Myocyte (in vitro differentiated cells): ENCODE data around the gene COL10A1. TPM values are rescaled to one million over a fixed set of nuclear protein-coding genes. Genes with fewer than 3 reads are reported as not detected.

ENCODE experiments used
- DNase-seq: peaks from one replicate; pipeline ENCODE4 v3.0.0-alpha.2; 2012; ENCODE audit warnings: low read depth
- polyA plus RNA-seq: library from polyadenylated mRNA; unstranded; fragments of >200 nt; gene quantifications from one replicate; pipeline ENCODE4 v1.2.1, GENCODE V29; 2012; ENCODE audit warnings: missing spikeins
- total RNA-seq: library from RNA; depleted of rRNA; stranded (reverse); fragments of >200 nt; gene quantifications from 2 replicates; pipeline ENCODE4 v1.2.3, GENCODE V29; 2014

Gene COL10A1
- 1.9 and 2.8 TPM in 2 replicates for total RNA-seq
- 18.3 TPM for polyA plus RNA-seq

- no peak for DNase-seq
Observed at GRCh38 chr6:116126032-116126431, at the start of gene COL10A1. Gene COL10A1 (minus strand): TSS chr6:116126132. CDS start chr6:116125492, 640 bp downstream.

DNA sequence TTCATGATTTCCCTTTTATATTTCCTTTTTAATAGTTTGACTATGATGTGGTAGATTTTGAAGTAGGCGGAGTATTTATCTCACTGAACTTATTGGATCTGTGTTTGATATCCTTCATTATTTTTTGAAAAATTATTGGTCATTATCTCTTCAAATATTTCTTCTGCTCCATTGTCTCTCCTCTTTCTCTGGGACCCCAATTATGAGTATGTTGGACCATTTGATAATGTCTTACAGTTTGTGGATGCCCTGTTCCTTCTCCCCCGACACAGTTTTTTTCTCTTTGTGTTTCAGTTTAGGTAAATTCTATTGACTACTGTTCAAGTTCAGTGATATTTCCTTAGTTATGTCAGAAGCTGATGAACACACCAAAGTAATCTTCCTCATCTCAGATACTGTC lies 49.4 kb upstream of the COL10A1 start:
- no peak for DNase-seq

- peak; percentile 14 for DNase-seq
Observed at GRCh38 chr6:116173928-116174327, 48.0 kb upstream of the COL10A1 start.

DNA sequence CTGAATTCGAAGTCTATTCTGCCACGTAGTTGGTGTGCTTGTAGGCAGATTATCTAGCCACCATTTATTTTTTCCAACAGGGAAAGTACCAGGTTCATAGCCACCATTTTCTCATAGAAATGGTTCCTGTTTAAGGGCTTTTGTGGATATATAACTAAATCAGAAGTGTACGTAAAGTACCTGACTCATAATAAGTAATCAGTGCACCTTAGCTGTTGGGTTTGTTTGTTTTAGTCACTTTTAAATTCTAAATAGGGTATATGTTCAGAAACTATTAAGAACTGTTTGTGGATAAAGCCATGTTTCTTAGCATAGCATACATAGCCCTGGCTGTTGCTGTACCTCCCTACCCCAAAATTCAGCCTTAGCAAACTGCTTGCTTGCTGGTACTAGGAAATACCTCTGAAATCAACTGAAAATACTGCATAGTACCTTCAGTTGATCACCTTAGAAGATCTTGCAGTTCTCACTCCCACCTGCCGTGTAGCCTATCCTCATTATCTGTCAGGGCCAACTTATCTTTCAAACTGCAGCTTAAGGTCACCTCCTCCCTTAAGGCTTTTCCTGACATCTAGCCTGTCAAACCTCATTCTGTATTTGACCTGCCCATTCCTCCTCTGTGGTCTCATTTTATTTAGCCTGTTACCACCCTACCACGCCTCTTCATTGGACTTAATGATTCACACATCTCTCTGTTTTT lies 44.6 kb upstream of the COL10A1 start:
- peak; percentile 29 for DNase-seq

DNA sequence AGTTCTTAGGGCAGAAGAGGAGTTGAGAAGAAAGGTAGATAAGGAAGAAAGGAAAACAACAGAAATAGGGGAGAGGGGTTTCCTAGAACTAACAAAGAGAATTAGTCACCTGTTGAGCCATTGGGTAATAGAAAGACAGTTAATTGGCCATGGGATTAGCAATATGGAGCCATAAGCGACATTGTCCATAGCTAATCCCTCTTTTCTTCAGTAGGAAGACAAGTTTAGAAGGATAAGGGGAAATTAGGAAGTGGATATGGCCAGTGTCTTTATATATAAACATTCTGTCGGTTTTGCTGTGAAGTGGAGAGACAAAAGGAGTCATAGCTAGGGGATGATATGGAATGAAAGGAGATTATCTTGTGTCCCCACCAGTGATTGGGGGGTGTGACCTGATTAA lies 43.9 kb upstream of the COL10A1 start:
- no peak for DNase-seq

DNA sequence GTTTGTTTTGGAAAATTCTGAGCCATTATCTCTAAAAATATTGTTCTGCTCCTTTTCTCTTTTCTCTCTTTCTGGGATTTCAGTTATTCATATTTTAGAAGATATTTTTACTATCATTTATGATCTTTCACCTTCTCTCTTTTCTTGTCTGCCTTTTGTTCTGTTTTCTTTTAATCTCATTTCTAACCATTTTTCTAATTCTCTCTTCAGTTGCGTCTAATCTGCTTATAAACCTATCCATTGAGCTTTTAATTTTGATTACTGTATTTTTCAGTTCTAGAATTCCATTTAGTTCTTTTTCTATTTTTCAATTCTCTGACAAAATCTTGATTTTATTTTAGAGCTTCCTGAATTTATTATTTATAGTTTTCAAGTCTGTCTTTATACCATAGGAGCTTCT lies 42.2 kb upstream of the COL10A1 start:
- DNase-seq: no peak

GRCh38 chr6:116166369-116166768 lies 40.4 kb upstream of the COL10A1 start:
- DNase-seq: no peak

DNA sequence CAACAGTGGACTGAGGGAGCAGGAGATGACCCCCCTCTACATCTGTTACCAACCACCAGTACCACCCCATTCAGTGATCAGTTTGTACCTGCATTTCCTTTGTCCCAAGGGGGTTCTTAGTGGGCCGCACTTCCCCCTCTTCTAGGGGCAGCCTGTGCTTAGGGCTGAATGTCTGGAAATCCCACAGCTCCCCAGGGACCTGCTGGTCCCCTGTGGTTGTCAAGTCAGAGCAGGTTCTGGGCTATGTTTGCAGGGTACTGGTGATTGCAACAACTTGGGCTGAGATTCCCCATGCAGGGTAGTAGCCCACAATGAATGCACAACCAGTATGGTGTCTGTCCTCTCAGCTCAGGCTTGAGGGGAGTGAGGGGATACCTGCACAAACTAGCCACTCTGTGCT lies 39.7 kb upstream of the COL10A1 start:
- DNase-seq: no peak

- DNase-seq: no peak
Observed at GRCh38 chr6:116159782-116160524, 34.0 kb upstream of the COL10A1 start.

GRCh38 chr6:116158641-116159040 lies 32.7 kb upstream of the COL10A1 start:
- DNase-seq: no peak

DNA sequence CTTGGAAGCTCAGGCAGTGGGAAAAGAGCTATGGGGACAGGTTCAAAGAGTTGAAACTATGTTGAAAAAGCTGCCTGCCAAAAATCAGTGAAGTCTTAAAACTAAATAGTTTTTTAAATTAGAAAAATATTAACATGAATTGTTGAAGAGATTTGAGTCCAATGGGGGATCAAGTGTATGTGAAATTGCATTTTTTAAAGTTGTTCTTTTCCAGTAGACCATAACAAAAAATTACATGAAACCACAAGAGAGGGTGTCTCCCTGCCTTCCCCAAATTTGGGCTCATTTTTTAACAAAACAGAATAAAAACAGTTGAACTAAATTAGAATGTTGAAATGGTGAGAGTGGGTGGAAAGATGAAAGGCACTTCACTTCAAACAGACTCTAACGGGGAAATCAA lies 31.5 kb upstream of the COL10A1 start:
- no peak for DNase-seq

GRCh38 chr6:116156405-116157326 lies 30.7 kb upstream of the COL10A1 start:
- DNase-seq: no peak

DNA sequence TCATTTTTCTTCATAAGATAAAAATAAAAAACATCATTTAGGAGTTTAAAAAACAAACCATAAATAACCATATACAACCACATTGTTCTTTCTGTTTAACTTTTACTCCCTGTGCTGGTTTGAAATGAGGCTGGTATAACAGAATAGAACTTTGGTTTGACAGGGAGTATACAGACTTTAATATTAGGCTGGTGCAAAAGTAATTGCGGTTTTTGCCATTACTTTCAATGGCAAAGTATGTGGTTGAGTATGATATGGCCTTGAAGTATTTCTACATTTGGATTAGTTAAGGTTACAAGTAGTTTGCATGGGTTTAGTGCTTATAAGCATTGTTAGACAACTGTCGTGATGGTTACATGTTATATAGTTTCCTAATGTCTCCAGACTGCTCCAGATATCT lies 29.0 kb upstream of the COL10A1 start:
- no peak for DNase-seq

GRCh38 chr6:116152620-116153019 lies 26.7 kb upstream of the COL10A1 start:
- no peak for DNase-seq

DNA sequence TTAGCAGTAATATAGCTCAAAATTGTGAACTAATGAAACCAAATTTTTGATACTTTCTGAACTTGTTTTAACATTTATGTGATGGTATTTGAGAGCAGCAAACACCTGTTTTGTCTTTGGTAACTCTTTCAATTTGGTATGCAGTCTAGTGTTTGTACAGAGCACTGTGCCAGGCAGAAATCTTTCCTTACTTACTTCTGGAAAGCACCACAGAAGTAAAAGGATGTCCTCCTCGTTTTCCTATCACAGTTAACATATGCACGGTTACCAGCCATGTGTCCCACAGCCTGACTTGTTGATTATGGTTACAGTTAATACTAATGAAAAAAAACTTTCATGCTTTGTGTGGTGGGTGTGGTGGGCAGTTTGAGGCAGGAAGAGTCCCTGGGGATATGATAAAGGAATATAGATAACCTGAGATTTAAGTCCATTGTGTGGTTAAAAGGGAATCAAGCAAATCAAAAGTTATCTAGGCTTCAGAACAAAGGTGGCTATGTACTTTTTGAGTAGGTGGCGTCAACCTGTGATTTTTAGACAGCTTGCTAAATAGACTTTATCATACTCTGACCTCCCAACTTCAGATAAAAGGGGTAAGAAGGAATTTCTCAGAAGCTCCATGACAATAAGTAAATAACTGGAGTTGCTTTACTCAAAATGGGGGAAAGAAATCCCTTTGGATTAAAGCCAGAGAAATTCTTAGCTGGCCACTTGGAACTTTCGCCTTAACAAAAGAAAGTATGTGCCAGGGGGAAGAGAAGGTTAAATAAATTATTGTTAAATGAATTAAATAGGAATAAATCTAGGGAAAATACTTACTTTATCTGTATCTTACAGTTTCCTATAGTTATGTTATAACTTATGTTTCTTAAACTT lies 20.1 kb upstream of the COL10A1 start:
- peak; percentile 65 for DNase-seq

DNA sequence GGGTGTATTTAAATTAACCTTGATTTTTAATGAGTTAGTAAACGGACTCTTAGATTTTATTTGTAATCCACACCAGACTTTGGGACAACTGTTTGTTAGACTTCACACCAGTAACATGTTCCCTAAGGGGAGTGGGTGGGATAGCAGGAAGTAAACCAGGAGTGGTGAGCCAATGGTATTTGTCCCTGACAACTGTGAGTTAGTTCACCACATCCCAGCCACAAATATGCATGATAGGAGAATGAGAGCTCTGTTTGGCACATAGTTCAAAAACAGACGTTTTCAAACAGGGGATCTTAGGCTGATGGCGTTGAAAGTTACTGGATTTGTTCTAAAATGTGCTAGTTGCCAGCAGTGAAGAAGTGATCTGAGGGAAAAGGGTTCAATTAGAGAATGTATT lies 18.7 kb upstream of the COL10A1 start:
- peak; percentile 98 for DNase-seq

DNA sequence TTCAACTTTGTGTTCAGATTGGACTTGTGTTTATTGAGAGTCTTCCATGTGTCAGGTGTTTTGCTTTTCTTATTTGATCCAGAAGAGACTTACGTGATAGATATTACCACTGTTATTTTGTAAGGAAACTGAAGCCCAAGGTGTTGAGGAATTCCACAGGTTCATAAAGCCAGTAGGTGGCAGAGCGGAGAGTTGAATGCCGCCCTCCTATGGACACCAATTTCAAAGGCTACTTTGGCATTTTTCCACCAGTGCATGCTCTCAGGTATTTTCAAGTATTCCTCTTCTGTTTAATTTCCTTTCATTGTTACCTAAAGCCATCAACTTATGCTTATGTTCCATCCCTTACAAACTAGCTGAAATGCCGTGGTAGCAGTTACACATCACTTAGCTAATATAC lies 14.0 kb upstream of the COL10A1 start:
- no peak for DNase-seq

GRCh38 chr6:116136933-116137340 lies 11.0 kb upstream of the COL10A1 start:
- DNase-seq: no peak

DNA sequence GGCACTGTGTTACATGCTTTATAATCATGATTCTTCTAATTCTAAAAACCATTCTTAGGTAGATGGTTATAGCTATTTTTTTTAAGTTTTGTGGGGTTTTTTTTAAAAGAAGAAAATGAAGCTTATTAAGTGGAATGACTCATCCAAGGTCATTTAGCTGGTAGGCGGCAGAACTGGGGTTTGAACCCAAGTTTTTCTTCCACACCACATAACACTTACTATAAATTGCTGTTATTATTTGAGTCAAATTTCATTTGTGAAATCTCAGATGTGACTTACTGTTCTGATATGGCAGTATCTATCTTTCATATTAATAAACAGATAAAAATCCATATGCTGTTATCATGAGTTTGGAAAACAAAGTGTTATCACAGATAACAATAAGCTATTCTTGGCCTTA lies 10.4 kb upstream of the COL10A1 start:
- no peak for DNase-seq

DNA sequence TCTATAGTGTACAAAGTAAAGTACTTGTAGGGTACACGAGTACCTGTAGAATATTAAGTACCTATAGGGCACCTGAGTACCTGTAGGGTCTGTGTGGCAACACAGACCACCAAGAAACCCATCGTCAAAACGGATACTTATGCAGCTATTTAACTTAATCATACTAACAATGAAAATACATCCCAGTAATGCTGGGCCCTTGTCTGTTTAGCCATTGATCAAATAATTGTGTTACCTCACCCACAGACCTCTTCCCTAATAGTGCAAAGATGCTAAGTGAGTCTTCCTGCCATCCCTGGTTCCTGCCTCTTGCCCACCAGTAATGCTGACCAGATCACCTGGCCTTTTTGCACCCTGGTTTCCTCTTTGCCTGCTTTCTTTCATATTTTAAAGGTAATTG lies 7.5 kb upstream of the COL10A1 start:
- no peak for DNase-seq
